ENCODE measurements around the gene SKAP1. TPM values are rescaled to one million over a fixed set of nuclear protein-coding genes. Genes with fewer than 3 reads are reported as not detected.

The SKAP1 gene
- total and polyA plus RNA-seq, 2 experiments from 2014 or later, result 0.36 TPM; not detected in 1

DNA sequence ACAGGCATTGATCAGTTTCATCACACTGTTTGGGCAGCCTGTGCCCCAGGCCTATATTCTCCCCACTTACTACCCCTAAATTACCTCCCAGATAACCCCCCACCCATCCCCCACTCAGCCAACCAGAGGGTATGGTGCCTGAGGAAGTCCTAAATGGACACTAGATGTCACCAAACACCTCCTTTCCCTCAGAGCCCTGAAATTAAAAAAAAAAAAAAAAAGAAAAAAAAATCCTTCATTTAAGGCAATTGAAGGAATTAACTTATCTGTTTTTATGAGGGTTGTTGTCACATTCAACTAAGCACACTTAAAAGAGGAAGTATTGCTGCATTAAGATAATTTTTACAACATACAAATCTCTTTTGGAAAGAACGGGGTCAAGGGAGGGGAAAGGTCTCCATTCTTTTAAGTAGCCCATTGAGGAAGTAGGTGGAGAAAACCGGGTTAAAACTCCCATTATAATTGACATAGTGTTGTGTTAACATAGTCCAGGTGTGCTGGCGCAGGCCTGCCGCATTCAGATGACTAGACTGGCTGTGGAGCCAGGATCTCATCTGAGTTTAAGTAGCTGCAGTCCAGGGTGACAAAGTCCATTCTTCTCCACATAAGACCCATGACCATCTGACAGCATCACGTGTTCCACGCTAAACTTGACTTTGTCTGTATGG, 276.2 kb downstream of the SKAP1 start:
- peaks cover 40% of the 10 kb centered on the region for H3K27me3 ChIP-seq
- peak; percentile 60 for TF ChIP-seq CTCF (IDR thresholded peaks at IDR 0.05; ENCODE audit: low read depth, low read length)
- no peaks in the 10 kb centered on the region for H3K4me1 ChIP-seq (ENCODE audit: low read depth)
- H3K4me3 ChIP-seq, result no peak overlapping the region
- no peaks in the 10 kb centered on the region for H3K36me3 ChIP-seq
- DNase-seq (ENCODE audit: low read depth in 1 of 2, low spot score in 1 of 2), result peak; percentile 36 to 60
- no peaks in the 10 kb centered on the region for H3K9me3 ChIP-seq (ENCODE audit: low read depth)
- H3K27ac ChIP-seq, result no peak overlapping the region

DNA sequence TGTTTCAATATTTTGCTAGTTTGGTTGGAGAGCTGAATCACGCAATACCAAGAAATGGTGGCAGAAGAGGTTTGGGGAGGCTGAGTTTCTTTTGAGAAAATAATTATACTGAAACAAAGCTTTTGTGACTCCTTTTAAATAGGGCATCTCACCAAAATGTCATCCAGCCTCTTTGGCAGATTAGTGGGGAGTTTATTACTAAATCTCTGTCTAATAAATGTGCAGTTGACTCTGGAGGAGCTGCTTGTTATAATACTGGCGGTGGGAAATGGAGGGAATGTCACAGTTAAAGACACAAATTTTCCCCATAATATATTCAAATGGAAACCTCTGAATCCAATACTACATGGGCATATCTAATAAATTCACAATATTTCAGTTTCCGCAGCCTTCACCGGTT, 277.7 kb downstream of the SKAP1 start:
- no peaks in the 10 kb centered on the region for H3K9me3 ChIP-seq (ENCODE audit: low read depth)
- peaks cover 55% of the 10 kb centered on the region for H3K27me3 ChIP-seq
- no peak for DNase-seq (ENCODE audit: low read depth in 1 of 2, low spot score in 1 of 2)
- no peaks in the 10 kb centered on the region for H3K36me3 ChIP-seq
- H3K4me1 ChIP-seq (ENCODE audit: low read depth), result no peaks in the 10 kb centered on the region
- H3K4me3 ChIP-seq, result no peak overlapping the region
- no peak for TF ChIP-seq CTCF (IDR thresholded peaks at IDR 0.05; ENCODE audit: low read depth, low read length)
- H3K27ac ChIP-seq, result no peak overlapping the region

- no peaks in the 10 kb centered on the region for H3K9me3 ChIP-seq (ENCODE audit: low read depth)
- no peak overlapping the region for H3K27ac ChIP-seq
- H3K4me3 ChIP-seq, result no peak overlapping the region
- no peak for TF ChIP-seq CTCF (IDR thresholded peaks at IDR 0.05; ENCODE audit: low read depth, low read length)
- peaks cover 60% of the 10 kb centered on the region for H3K27me3 ChIP-seq
- no peaks in the 10 kb centered on the region for H3K36me3 ChIP-seq
- H3K4me1 ChIP-seq (ENCODE audit: low read depth), result no peaks in the 10 kb centered on the region
- DNase-seq (ENCODE audit: low read depth in 1 of 2, low spot score in 1 of 2), result no peak
These were observed 278.8 kb downstream of the SKAP1 start for GRCh38 chr17:48151220-48151619.

- H3K27ac ChIP-seq, result no peak overlapping the region
- no peaks in the 10 kb centered on the region for H3K9me3 ChIP-seq (ENCODE audit: low read depth)
- TF ChIP-seq CTCF (IDR thresholded peaks at IDR 0.05; ENCODE audit: low read depth, low read length), result no peak
- no peaks in the 10 kb centered on the region for H3K4me1 ChIP-seq (ENCODE audit: low read depth)
- peaks cover 60% of the 10 kb centered on the region for H3K27me3 ChIP-seq
- no peak for DNase-seq (ENCODE audit: low read depth in 1 of 2, low spot score in 1 of 2)
- H3K4me3 ChIP-seq, result no peak overlapping the region
- no peaks in the 10 kb centered on the region for H3K36me3 ChIP-seq
These were observed 279.4 kb downstream of the SKAP1 start for GRCh38 chr17:48150597-48151001.

GRCh38 chr17:48149787-48150463, 280.1 kb downstream of the SKAP1 start:
- no peak for TF ChIP-seq CTCF (IDR thresholded peaks at IDR 0.05; ENCODE audit: low read depth, low read length)
- Histone ChIP-seq H3K36me3 (no peaks in the 10 kb centered on the region), H3K4me3 (no peak overlapping the region), H3K27me3 (peaks cover 60% of the 10 kb centered on the region), H3K4me1 (ENCODE audit: low read depth) (no peaks in the 10 kb centered on the region), H3K27ac (no peak overlapping the region), H3K9me3 (ENCODE audit: low read depth) (no peaks in the 10 kb centered on the region)
- DNase-seq (ENCODE audit: low read depth in 1 of 2, low spot score in 1 of 2), result no peak

All from cardiac muscle cell (in vitro differentiated cells and primary cell).